Stimulated activated naive CD4-positive, alpha-beta T cell treated with Interleukin-2 at 50 U/mL for 16 hours (primary cell): ENCODE data around the gene CHD5.
A peak's percentile ranks its signal among the peaks of the same experiment; 100 is the strongest.

Experiments
- DNase-seq: peaks from one replicate; lab custom pipeline; 2025; lab: John Stamatoyannopoulos, UW

Gene CHD5

GRCh38 chr1:6154525-6155319 lies 25.4 kb downstream of the CHD5 start:
- DNase-seq: no peak

GRCh38 chr1:6152882-6153281 lies 27.2 kb downstream of the CHD5 start:
- no peak for DNase-seq

- no peak for DNase-seq
Measured at GRCh38 chr1:6152181-6152580, 27.9 kb downstream of the CHD5 start.

- no peak for DNase-seq
Measured at GRCh38 chr1:6151291-6151822, 28.8 kb downstream of the CHD5 start.

- no peak for DNase-seq
Measured at GRCh38 chr1:6150006-6150938, 29.8 kb downstream of the CHD5 start.

GRCh38 chr1:6149597-6149996 lies 30.5 kb downstream of the CHD5 start:
- DNase-seq: no peak

- DNase-seq: peak; percentile 56
Measured at GRCh38 chr1:6148497-6149241, 31.5 kb downstream of the CHD5 start.

- no peak for DNase-seq
Measured at GRCh38 chr1:6145864-6146410, 34.2 kb downstream of the CHD5 start.

GRCh38 chr1:6145396-6145750 lies 34.7 kb downstream of the CHD5 start:
- DNase-seq: no peak

- no peak for DNase-seq
Measured at GRCh38 chr1:6144647-6145395, 35.3 kb downstream of the CHD5 start.

- no peak for DNase-seq
Measured at GRCh38 chr1:6144175-6144574, 35.9 kb downstream of the CHD5 start.

- DNase-seq: no peak
Measured at GRCh38 chr1:6143395-6143794, 36.7 kb downstream of the CHD5 start.

- DNase-seq: no peak
Measured at GRCh38 chr1:6142734-6143133, 37.4 kb downstream of the CHD5 start.

GRCh38 chr1:6142036-6142621 lies 38.0 kb downstream of the CHD5 start:
- DNase-seq: no peak

GRCh38 chr1:6141592-6141991 lies 38.5 kb downstream of the CHD5 start:
- no peak for DNase-seq

GRCh38 chr1:6140413-6140812 lies 39.7 kb downstream of the CHD5 start:
- no peak for DNase-seq

GRCh38 chr1:6137758-6138157 lies 42.4 kb downstream of the CHD5 start:
- no peak for DNase-seq

GRCh38 chr1:6136516-6137220 lies 43.5 kb downstream of the CHD5 start:
- no peak for DNase-seq

- DNase-seq: no peak
Measured at GRCh38 chr1:6134741-6135510, 45.2 kb downstream of the CHD5 start.
